HG03469 (cell line): Measurements from ENCODE around the gene CPZ.
"Not testable (repeated sequence)": the region's sequence is repeated elsewhere in the genome, so short reads cannot be mapped to it uniquely, and the experiment has no call there.

Source experiments
- ATAC-seq: cut with Tn5 transposase; IDR thresholded peaks from one replicate; pipeline ENCODE4 v1.9.1; 2021; ENCODE audit warnings: mild to moderate bottlenecking, moderate library complexity, moderate number of reproducible peaks; ENCODE audit not compliant: unreplicated experiment

CPZ gene

DNA sequence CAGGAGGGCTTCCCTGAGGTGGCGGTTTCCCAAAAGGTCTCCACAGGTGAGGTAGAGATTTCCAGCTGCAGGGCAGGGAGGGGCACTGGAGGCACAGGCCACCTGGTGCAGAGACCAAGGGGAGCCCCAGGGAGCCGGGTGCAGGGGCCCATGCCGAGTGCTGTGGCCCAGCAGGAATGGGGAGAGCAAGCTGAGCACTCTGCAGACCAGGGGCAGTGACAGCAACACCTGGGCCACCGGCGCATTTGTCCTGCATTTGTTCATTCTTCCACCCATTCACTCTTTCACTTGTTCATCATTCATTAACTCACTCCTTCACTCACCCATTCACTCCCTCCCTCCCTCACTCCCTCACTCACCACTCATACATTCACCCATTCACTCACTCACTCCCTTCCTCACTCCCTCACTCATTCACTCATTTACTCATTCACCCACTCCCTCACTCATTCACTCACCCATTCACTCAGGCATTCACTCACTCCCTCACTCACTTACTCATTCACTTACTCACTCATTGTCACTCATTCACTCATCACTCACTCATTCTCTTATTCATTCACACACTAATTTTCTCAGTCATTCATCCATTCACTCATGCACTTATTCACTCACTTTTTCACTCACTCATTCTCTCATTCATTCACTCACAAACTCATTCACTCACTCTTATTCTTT is 16.3 kb downstream of the CPZ start:
- no peak for ATAC-seq

DNA sequence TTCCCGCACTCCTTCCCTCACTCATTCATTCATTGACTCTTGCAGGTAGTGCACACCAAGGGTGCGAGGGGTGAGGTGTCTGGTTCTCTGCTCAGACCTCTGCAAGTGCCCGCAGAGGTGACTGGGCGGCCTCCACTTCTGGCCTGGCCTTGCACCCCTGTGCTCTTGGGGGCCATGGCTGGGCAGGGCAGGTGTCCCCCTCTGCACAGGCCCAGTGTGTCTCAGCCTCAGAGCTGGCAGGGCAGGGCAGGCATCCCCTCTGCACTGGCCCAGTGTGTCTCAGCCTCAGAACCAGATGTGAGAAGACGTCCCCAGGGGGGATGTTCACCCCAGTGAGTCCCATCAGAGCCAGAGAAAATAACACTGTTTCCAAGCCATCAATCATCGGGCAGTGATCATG is 16.8 kb downstream of the CPZ start:
- ATAC-seq: no peak

DNA sequence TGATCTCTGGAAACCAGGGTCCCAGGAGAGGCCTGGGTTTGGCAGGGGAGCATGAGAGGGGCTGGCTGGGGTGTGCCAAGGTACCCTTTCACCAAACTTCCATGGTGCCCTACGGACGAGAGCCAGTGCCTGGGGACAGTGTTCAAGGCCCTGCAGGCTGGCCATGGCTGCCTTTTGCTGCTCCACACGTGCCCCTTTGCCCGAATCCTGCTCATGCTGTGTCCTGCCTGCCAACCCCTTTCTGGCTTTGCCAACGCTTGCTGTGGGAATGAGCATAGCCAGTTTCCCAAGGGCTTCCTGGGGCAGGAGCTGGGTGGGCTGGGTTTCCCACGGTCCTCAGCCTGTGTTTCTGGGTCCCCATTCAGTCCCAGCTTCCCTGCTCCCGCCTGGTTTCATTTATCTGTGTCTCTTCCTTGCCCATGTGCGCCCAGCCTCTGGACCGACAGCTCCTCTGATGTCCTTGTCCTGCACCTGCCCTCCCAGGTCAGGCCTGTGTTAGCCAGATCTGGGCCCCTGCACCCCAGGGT is 17.3 kb downstream of the CPZ start:
- no peak for ATAC-seq

DNA sequence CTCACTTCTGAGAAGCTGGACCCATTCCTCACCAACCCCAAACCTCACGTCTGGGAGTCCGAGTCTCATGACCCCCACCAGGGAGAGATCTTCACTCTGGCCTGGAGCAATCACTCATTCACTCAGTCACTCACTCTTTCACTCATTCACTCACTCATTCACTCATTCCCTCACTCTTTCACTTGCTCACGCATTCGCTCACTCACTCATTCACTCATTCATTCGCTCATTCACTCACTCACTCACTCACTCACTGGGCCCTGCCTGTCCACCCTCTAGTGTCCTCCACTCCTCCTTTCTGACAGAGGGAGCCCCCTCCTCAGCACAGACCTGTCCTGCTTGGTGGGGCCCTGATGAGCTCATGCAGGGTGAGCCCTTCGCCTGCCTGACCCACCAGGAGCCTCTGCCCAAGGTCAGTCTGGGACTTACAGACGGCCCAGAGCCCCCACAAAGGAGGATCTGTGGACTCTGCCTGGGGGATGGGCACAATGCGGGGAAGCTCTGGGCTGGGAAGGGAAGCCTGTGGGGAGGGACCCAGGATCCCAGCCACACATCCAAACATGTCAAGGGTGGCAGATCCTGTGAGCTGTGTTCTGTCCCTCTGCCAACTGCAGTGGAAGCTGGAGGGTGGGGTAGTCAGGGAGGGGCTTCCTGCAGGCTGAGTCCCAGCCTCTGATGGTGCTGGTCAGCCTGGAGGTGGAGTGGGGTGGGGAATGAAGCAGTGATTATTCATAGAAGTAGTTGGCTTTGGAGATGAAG is 18.5 kb downstream of the CPZ start:
- ATAC-seq: no peak

DNA sequence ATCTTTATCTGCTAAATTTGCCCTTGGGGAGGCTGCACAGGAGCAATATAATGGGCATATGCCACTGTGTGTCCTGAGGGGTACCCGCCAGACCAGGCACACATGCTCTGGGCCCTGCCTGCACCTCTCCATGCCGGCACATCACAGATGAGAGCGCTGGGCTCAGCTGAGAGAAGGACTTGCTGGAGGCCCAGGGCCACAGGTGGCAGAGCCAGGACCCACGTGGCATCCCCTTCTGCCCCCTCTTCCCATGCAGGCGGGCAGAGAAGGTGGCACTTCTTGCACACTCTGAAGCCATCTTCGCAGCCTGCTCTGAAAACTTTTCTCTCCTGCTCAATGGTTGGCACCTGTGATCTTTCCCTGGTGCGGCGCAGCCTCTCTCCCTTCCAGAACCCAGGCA is 20.1 kb downstream of the CPZ start:
- ATAC-seq: no peak

DNA sequence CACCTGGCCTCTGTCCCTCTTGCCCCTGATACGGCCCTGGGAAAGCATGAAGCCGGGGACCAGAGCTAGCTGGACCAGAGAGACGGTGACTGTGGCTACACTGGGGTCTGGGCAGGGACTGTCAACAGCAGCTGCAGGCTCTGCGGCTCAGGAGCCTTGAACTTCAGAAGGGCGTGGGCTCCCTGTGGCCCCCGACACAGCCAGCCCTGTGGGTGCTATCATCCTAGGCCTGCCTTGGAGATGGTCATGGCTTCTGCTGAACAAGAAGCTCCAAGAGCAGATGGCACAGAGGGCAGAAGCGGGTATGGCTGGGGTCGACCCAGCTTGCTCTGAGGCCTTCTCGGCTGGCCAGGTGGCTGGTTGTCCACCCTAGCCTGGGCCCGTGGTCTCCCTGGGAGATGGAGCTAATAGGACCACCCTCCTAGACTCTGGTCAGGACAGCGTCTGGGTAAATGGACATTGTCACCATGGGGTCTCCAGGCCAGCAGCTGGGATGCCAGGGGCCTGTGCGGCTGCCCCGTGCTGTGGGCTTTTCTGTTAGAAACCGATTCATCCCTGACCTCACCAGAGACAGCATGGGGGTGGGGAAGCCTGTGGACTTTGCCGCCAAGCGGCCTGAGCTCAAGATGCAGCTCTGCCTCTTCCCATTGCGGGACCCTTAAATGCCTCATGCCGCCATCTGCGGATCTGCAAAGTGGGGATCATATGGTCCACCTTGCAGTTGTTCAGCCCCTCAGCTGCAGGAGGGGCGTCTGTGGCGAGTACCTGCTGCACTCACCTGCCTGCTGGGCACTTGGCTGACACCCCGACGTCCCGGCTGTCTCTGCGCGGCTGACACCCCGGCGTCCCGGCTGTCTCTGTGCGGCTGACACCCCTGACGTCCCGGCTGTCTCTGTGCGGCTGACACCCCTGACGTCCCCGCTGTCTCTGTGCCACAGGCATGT is 21.1 kb downstream of the CPZ start:
- no peak for ATAC-seq

DNA sequence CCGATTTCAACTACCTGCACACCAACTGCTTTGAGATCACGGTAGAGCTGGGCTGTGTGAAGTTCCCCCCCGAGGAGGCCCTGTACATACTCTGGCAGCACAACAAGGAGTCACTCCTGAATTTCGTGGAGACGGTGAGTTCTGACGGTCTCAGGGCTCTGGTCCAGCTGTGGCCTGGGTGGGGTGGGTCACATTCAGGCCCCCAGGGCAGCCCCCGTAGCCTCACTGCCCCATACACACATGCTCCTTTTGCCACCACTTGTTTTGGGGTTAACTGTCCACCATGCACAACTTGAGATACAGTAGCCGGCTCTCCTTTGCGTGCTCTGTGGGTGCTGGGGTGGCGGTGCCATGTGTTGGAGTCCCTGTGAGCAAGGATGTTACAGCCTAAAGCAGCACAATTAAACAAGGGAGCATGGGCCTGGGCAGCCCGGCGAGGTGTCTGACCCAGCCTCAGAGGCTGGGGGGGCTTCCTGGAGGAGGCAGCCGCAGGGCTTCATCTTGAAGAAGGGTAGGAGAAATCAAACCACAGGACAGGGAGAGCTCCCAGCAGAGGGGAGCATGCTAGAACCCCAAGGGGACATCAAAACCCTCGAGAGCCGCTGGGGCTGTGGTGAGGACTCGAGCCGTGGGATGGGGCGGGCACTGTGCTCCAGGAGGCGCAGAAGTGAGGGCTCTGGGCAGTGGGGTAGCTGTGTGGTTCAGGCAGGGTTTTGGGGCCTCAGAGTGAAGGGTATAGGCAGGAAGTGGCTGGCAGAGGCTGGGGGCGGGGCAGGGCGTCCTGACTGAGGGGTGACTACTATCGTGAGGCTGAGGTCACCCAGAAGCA is 22.0 kb downstream of the CPZ start:
- ATAC-seq: no peak

DNA sequence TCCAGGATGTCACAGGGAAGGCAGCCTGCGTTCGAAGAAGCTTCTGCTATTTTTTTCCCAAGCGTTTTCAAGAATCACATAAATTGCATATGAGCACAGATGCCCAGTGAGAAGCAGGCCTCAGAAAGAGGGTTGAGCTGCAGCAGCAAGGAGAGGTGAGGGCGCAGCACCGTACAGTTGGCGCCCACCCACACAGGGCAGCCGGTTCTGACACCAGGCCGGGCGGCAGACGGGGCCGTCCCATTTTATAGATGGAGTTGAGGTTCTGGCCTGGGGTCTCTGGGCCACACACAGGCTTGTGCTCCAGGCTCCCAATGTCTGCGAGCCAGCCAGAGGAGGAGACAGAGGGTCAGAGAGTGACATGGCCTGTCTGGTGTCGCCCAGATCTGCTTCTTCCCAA is 22.8 kb downstream of the CPZ start:
- no peak for ATAC-seq

DNA sequence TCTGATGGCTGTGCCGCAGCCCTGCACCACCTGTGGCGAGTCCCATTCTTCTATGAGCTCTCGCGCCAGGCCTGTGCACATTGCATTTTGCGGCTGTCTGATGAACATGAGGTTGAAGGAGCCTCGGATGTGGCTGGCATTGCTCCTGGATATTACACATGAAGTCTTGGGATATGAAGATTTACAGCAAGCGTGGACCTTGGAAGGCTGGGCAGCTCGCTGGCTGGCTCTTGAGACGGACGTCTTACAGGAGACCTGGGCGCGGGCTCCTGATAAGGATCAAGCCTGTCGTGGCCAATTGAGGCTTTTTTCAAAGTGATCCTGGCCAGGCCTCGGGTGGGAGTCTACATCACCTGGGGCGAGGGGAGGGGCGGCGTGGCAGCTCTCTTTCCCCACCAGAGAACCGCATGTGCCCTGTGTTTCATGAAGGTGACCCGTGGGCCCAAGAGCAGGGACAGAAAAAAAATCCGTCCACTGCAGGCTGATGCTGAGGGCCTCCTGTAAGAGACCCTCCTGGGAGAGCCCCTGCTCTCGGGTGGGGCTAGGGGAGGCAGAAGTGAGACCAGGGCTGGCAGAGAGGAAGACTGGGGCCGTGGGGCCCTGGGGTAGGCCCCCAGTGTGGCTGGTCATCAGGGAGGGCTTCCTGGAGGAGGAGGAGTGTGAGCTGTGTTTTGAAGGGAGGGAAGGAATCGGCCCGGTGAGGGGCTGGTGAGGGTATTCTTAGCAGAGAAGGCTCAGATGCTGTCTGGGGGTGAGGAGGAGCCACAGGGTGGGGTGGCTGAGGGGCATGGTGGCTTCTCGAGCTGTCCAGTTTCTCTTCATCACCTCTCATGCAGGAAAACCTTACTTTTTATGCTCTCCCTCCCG is 23.6 kb downstream of the CPZ start:
- no peak for ATAC-seq

DNA sequence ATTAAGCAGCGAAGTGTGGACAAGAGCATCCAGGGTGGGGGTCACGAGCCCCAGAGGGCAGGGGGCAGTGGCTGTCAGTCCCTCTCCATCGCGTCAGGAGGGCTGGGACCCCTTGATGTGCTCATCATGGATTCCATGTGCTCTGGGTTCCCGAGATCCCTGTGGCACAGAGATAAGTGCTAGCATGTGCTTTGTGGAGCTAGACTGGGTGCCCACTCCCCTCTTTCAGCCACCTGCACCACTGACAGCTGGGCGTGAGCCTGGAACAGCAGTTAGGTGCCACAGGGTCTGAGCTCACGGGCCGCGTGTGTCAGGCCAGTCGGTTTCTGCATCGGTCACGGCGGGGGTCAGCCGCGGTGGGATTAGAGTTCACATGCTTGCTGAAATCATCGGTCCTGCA is 24.3 kb downstream of the CPZ start:
- no peak for ATAC-seq

DNA sequence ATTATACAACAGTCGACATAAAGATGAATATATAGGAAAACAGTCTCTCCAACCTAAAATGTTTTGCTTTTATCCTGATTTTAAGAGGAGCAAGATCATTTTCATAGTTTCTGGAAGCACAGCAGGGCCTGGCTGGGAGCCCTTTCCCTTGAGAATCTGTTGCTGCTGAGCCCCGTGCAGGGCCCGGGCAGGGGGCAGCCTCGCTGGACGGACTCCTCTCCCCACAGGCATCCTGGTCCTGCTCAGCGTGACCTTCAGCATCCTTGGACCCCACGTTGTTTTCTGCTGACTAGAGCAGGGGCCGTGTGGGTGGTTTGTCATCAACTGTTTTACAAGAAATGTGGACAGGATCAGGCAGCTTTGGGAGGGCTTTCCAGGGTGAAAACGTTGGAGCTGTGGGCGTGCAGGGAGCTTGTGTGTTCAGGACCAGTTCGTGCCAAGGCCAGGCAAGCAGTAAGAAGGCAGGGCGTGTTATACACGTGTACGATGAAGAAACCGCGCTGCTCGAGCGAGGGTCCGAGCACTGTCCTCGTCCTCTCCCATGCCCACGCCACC is 25.0 kb downstream of the CPZ start:
- ATAC-seq: no peak

DNA sequence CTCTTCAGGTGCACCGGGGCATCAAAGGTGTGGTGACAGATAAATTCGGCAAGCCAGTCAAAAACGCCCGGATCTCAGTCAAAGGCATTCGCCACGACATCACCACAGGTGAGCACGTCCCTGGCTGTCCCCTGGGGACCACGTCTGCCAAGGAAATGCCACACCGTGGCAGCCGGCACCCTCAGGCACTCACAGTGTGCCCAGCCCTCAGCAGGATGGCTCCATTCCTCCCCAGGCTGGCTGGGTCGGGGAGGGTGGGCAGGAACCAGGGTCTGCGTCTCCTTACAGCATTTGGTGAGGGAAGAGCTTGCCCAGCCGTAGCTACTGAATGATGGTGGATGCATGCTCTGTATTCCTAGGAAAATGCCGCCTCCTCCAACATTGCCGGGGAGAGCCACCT is 25.9 kb downstream of the CPZ start:
- no peak for ATAC-seq

DNA sequence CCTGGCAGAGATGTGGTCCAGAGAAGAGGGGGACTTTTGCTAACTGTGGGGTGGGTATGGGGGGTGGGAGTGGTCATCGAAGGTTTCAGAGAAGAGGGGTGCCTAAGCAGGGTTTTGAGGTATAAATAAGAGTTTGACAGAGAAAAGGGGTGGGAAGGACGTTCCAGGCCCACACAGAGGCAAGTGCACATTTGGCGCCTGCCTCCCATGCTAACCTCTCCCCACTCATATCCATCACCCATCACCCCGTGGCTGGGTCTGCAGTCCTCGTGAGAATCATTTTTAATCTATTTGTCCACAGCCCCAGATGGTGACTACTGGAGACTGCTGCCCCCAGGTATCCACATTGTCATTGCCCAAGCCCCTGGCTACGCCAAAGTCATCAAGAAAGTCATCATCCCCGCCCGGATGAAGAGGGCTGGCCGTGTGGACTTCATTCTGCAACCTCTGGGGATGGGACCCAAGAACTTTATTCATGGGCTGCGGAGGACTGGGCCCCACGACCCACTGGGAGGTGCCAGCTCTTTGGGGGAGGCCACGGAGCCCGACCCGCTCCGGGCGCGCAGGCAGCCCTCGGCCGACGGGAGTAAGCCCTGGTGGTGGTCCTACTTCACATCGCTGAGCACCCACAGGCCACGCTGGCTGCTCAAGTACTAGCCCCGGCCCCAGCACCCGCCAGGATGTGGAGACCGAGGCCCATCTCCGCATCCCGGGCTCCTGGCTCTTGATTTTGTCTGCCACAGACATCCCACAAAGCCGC is 26.6 kb downstream of the CPZ start:
- no peak for ATAC-seq

DNA sequence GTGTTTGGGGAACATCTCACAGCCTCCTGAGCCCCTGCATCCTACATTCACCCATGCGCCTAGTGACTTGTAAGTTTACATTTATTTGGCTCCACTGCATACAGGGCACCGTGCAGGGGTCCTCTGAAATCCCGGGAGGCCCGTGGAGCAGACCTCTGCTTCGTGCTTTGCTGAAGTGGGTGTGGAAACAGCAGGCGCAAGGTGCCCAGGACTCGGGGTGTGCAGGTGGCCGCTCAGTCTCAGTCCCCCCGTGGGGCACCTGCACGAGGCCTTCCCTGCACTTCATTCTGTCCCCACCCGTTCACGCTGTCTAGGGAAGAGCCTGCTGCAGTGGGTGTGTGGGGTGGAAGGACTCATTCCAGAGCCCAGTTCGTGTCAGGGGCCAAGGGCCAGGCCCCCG is 28.6 kb downstream of the CPZ start:
- ATAC-seq: not testable (repeated sequence)

DNA sequence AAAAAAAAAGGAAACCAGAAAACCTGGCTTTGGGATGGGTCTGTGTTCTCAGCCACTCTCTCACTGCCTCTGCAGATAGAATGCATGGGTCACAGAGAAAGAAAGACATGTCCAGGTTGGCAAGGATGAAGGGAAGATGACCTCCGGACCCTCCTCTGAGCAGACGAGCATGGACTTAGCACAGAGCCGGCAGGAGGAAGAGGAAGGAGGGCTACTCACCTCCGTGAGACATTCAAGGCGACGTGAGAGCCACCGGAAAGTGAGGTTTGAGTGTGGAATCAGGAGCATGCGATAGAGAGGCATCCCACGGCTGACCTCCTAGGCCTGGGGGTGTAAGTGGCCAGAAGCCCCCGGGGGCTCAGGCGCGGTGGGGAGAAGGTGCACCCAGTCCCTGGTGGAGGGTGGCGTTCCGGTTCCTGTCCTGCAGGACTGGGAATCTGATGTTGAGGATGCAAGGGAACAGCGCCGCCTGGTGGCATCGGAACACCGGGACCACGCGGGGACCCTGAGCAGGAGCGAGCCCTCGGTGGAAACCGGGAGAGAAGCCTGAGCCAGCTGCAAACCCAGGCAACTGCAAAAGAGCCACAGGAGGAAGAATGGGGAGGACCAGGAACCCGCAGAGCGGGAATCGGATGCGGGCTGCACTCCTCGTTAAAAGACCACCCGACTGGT is 32.2 kb downstream of the CPZ start:
- not testable (repeated sequence) for ATAC-seq

DNA sequence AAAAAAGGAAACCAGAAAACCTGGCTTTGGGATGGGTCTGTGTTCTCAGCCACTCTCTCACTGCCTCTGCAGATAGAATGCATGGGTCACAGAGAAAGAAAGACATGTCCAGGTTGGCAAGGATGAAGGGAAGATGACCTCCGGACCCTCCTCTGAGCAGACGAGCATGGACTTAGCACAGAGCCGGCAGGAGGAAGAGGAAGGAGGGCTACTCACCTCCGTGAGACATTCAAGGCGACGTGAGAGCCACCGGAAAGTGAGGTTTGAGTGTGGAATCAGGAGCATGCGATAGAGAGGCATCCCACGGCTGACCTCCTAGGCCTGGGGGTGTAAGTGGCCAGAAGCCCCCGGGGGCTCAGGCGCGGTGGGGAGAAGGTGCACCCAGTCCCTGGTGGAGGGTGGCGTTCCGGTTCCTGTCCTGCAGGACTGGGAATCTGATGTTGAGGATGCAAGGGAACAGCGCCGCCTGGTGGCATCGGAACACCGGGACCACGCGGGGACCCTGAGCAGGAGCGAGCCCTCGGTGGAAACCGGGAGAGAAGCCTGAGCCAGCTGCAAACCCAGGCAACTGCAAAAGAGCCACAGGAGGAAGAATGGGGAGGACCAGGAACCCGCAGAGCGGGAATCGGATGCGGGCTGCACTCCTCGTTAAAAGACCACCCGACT is 37.8 kb downstream of the CPZ start:
- ATAC-seq: not testable (repeated sequence)

DNA sequence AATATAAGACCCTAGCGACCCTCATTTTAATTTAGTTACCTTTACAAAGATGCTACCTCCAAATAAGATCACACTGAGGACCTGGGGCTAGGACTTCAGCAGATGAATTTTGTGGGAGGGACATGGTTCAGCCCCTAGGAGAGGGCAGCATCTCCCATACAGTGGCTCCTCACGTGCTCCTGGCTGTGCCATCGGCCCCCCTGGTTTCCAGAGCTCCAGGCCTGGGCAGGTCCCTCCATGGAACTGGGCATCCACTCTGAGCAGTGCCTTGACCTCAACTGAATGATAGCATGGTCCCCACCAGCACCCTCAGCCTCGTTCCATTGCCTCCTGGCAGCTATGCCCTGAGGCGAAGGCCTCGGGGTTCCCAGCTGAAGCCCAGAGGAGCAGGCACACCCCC is 39.3 kb downstream of the CPZ start:
- ATAC-seq: not testable (repeated sequence)
